Lower leg skin (tissue), 4 donors: ENCODE measurements around the gene BABAM2. TPM values are rescaled to one million over a fixed set of nuclear protein-coding genes. Genes with fewer than 3 reads are reported as not detected.

Experiments
- DNase-seq, 2 donors: peaks; one replicate each; pipeline ENCODE4 v3.0.0-alpha.2; 2019; ENCODE audit warnings: low spot score in 2 of 2
- H3K4me3 ChIP-seq: fragments of 200-600 bp; sonication (generic); 2 replicates; pipeline ENCODE4 v1.5.1; 2017; ENCODE audit warnings: mild to moderate bottlenecking, low read depth; ENCODE audit not compliant: poor library complexity, severe bottlenecking
- POLR2A ChIP-seq, 2 donors: fragments of 450-650 bp; IDR thresholded peaks; one replicate each; pipeline ENCODE4 v1.6.1; 2016 to 2017; ENCODE audit warnings: antibody characterized with exemption in 2 of 2, mild to moderate bottlenecking in 1 of 2, moderate library complexity in 1 of 2
- WGBS, 2 donors: methylation state at CpG; one replicate each; pipeline ENCODE4 v1.1.5; 2018; 5-methylcytosine and 5-hydroxymethylcytosine counted together
- intact Hi-C: fragments of 100-400 bp; cut with DNase I; formaldehyde crosslinking; loops from one replicate; pipeline ENCODE4 v1.15.0; 2023; ENCODE audit warnings: low total_unique reads
- total RNA-seq, 4 donors: library from RNA; depleted of rRNA; stranded (reverse); fragments of >200 nt; gene quantifications; one replicate each; pipeline ENCODE4 v1.1.0, GENCODE V29; 2016
- TF ChIP-seq, protein P1 (sequence below), 3 donors: fragments of 450-650 bp; IDR thresholded peaks; one replicate each; pipeline ENCODE4 v1.5.1; 2016; ENCODE audit warnings: antibody characterized with exemption in 3 of 3, mild to moderate bottlenecking in 3 of 3, moderate library complexity in 2 of 3

The BABAM2 gene
- total RNA-seq, 4 donors from 2014 or later: 18.4 to 28.5 (median 23.9) TPM

DNA sequence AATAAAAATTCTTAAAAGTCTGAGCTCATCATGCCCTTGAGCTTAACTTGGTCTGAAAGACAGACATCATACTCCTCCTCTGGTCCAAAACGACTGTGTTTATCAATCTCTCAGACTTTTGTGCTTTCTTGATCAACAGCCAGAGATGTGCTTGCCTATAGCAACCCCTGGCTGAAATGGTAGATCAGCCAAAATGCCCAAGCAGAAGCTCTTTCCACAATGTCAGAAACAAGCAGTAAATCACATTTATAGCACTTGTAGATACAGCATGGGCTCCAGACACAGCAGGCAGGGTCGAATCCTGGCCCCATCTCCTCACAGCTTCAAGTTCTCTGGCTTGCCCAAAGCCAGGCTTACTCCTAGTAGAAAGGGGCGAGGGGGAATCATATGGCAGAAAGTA lies 391.7 kb downstream of the BABAM2 start:
- intact Hi-C loops: no loop called here
- no peak for DNase-seq
- WGBS, 2 donors: 73 to 75% methylated on average over 3 of the region's 3 CpGs
- TF ChIP-seq, protein P1, sequence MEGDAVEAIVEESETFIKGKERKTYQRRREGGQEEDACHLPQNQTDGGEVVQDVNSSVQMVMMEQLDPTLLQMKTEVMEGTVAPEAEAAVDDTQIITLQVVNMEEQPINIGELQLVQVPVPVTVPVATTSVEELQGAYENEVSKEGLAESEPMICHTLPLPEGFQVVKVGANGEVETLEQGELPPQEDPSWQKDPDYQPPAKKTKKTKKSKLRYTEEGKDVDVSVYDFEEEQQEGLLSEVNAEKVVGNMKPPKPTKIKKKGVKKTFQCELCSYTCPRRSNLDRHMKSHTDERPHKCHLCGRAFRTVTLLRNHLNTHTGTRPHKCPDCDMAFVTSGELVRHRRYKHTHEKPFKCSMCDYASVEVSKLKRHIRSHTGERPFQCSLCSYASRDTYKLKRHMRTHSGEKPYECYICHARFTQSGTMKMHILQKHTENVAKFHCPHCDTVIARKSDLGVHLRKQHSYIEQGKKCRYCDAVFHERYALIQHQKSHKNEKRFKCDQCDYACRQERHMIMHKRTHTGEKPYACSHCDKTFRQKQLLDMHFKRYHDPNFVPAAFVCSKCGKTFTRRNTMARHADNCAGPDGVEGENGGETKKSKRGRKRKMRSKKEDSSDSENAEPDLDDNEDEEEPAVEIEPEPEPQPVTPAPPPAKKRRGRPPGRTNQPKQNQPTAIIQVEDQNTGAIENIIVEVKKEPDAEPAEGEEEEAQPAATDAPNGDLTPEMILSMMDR (IDR thresholded peaks at IDR 0.05): no peak
- TF ChIP-seq POLR2A (IDR thresholded peaks at IDR 0.05): no peak
- H3K4me3 ChIP-seq: no peak overlapping the region

DNA sequence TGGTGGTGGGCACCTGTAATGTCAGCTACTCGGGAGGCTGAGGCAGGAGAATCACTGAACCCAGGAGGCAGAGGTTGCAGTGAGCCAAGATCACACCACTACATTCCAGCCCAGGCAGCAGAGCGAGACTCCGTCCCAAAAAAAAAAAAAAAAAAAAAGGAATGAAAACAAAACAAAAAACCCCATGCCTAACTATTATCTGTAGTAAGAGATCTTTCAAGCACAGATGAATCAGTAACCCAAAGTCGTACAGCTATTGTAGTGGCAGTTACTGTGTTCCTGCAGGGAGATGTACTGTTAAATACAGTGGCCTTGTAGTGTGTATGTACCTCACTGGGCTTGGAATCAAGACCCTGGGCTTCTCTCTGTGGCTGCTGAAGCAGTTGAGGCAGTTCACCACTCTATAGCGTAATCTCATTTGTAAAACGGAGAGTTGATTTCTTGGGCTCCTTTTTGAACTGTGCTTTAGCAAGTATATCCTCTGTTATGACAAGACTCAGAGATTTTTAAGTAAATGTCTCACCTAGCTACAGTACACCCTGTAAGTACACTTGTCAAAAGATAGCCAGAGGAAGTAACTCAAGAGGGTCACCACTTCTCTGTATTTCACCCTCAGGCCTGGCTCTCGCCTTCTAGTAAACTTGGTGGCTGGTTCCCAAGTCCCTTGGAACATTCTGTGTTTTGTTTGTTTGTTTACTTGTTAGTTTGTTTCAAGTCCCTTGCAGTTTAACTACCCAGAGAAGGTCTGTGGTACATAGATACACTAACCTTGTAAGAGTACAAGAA lies 392.5 kb downstream of the BABAM2 start:
- no peak for DNase-seq
- WGBS, 2 donors: 87 to 89% methylated on average over 7 of the region's 7 CpGs
- intact Hi-C loops: no loop called here
- no peak for TF ChIP-seq POLR2A (IDR thresholded peaks at IDR 0.05)
- TF ChIP-seq, protein P1 (IDR thresholded peaks at IDR 0.05): no peak
- H3K4me3 ChIP-seq: no peak overlapping the region

DNA sequence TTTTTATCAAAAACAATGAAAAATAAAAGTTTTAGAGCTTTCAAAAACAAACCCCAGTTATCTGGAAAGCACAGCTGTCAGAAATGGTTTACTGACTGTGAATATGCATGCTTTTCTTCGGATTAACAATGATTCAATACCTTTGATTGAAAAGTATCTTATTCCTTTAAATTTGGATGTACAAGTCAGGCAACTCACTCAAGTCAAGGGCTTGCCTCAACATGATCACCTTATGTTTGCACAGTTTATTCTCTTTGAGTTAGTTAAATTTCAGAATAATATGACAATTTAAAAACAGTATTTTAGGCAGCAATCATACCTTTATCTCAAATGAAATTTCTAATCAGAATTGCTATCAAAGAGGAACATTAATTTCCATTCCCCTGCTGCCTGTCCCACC lies 393.3 kb downstream of the BABAM2 start:
- no peak for DNase-seq
- no peak overlapping the region for H3K4me3 ChIP-seq
- TF ChIP-seq, protein P1 (IDR thresholded peaks at IDR 0.05): no peak
- TF ChIP-seq POLR2A (IDR thresholded peaks at IDR 0.05): no peak
- whole genome bisulfite sequencing, 2 donors: 50 to 64% methylated on average over 1 of the region's 1 CpG
- intact Hi-C loops: no loop called here

DNA sequence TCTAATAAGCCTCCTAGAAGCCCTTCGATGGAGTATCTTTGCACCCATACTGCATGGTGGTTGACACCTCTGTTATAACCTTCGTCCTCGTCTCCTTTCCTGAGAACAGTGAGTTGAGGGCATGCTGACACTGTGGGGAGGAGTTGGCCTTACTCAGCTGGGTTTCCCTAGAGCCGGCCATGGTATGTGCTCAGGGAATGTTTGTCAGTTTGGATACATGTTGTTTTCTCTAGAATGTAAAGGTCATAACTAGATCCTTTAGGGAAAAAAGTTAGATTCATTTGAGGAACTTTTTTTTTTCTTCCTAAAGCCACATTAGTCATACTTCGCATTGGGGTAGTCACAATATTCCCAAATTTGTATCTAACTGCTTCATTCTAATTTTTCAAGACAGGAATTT lies 396.1 kb downstream of the BABAM2 start:
- no peak for DNase-seq
- WGBS, 2 donors: 84 to 87% methylated on average over 5 of the region's 5 CpGs
- TF ChIP-seq, protein P1 (IDR thresholded peaks at IDR 0.05): no peak
- TF ChIP-seq POLR2A (IDR thresholded peaks at IDR 0.05): no peak
- H3K4me3 ChIP-seq: no peak overlapping the region
- intact Hi-C loops: no loop called here

DNA sequence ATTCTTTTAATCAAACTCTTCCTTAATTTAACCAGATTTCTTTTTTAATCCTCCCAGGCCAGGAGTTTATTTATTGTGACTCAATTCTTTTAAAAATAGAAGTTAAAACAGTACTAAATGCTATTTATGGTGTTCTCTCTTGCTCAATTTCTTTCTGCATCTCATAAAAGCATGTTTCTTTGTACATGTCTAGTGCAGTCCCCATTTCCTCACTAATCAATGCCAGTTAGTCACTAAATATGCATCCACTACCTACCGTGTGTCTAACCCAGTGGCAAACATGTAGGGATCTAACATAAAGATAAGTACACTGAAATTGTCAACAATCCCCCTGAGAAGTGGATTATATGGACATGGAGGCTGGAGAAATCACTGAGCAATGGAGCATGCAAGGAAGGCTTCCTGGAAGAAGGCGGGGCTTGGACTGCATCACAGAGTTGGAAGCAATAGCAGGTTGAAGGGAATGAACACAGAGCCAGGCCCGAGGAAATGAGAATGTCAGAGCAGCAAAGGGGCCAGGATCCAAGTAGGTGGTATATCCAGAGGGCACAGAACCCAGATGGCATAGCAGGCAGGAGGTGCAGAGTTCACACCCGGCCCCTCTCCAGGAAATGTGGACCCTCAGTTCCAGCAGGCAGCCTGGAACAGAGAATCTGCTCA lies 396.9 kb downstream of the BABAM2 start:
- TF ChIP-seq POLR2A (IDR thresholded peaks at IDR 0.05): no peak
- TF ChIP-seq, protein P1 (IDR thresholded peaks at IDR 0.05): no peak
- 65 to 69% methylated on average over 4 of the region's 4 CpGs for WGBS, 2 donors
- intact Hi-C loops: no loop called here
- no peak for DNase-seq
- H3K4me3 ChIP-seq: no peak overlapping the region
